Measurements from ENCODE around the gene AMPD3.

The AMPD3 gene

DNA sequence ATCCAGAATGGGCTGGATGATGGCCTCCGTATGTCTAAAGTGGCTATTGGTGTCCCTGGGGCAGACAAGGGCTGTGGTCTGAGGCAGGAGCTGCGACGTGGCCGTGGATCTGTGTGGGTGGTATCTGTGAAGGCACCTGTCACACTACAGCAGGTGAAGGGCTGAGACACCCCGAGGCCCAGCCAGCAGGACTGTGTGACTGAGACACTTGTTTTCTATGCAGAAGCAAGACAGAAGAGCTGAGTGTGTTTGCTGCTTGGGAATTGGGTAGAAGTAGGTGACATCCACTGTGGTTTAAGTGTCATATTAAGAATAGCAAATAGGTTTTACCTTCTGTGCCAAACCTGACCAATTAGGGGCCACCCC is 35.0 kb downstream of the AMPD3 start:
- TF ChIP-seq CTCF (IDR thresholded peaks at IDR 0.05; ENCODE audit: low read depth, low read length) = no peak
- DNase-seq (ENCODE audit: extremely low read depth, low read depth) = no peak

- TF ChIP-seq CTCF (IDR thresholded peaks at IDR 0.05; ENCODE audit: low read depth, low read length) = no peak
- peak; percentile 83 for DNase-seq (ENCODE audit: extremely low read depth, low read depth)
Observed at GRCh38 chr11:10490398-10491241, 35.6 kb downstream of the AMPD3 start.

DNA sequence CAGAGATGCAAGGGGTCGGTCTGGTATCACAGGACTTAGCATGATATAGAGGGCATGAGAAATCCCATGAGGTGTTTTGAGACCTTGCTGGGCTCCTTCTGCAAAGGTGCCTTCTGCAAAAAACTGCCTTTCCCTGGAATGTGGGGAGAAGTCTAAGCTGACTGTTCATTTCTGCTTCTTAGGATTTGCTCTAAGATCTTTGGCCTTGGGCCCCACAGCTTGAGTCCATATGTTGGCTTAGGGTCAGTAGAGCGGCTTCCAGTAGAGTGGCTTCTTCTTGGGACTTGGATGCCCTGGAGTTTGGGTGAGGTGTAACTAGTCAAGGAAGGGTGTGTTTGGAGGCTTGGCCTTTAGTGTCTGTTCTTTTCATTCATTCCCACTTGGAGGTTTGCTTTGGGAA is 37.0 kb downstream of the AMPD3 start:
- no peak for TF ChIP-seq CTCF (IDR thresholded peaks at IDR 0.05; ENCODE audit: low read depth, low read length)
- DNase-seq (ENCODE audit: extremely low read depth, low read depth) = no peak

GRCh38 chr11:10493041-10493663 is 38.1 kb downstream of the AMPD3 start:
- DNase-seq (ENCODE audit: extremely low read depth, low read depth) = no peak
- no peak for TF ChIP-seq CTCF (IDR thresholded peaks at IDR 0.05; ENCODE audit: low read depth, low read length)

DNA sequence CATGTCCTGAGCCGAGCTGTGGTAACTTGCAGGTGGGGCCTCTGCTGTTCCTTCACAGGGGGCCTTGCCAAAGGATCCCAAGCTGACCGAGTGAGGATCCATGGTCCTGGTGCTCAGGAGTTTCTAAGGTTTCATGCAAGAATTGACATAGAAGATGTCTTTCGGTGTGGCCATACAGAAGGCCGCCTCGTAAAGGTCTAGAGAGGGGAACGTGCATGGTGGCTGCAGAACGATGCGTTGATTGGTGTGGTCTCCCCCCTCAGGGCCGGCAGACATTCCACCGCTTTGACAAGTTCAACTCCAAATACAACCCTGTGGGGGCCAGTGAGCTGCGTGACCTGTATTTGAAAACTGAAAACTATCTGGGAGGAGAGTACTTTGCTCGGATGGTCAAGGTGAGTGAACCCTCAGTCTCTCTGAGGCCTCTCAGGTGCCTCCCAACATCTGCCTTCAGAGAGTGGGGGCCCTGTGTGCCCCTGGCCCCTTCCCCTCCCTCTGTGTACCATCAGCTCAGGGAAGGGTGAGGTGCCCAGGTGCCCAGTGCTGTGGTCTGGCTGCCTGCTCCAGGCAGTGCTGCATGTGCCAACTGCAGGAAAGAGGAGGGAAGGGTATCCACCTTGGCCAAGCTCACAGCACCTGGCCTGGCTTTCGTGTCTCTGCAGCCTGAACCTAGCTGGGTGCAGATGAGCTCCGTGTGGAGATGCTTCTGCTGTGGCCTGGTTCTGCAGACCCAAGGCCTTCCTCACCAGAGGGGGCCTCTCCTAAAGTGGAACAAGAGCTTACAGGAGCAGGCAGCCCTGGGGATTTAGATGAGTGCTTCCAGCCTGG is 39.8 kb downstream of the AMPD3 start:
- no peak for DNase-seq (ENCODE audit: extremely low read depth, low read depth)
- TF ChIP-seq CTCF (IDR thresholded peaks at IDR 0.05; ENCODE audit: low read depth, low read length) = no peak

GRCh38 chr11:10495464-10495786 is 40.4 kb downstream of the AMPD3 start:
- DNase-seq (ENCODE audit: extremely low read depth, low read depth) = no peak
- no peak for TF ChIP-seq CTCF (IDR thresholded peaks at IDR 0.05; ENCODE audit: low read depth, low read length)
